ENCODE results near the gene CEP170. TPM values are rescaled to one million over a fixed set of nuclear protein-coding genes. Genes with fewer than 3 reads are reported as not detected.
A peak's percentile ranks its signal among the peaks of the same experiment; 100 is the strongest.
"Not testable (repeated sequence)": the region's sequence is repeated elsewhere in the genome, so short reads cannot be mapped to it uniquely, and the experiment has no call there.

CEP170 gene
- total RNA-seq, 1 donor from 2014 or later = 51.3 TPM

- H3K4me1 ChIP-seq; DNase-seq; intact Hi-C loops (cut with micrococcal nuclease); H3K27ac ChIP-seq (replicated peaks); H3K9me3 ChIP-seq (replicated peaks); H3K4me3 ChIP-seq; H3K27me3 ChIP-seq (ENCODE audit: low read depth): not testable (repeated sequence)
- peaks cover 31% of the 10 kb centered on the region for H3K36me3 ChIP-seq
Measured at GRCh38 chr1:243150906-243151305, 104.2 kb downstream of the CEP170 start.

DNA sequence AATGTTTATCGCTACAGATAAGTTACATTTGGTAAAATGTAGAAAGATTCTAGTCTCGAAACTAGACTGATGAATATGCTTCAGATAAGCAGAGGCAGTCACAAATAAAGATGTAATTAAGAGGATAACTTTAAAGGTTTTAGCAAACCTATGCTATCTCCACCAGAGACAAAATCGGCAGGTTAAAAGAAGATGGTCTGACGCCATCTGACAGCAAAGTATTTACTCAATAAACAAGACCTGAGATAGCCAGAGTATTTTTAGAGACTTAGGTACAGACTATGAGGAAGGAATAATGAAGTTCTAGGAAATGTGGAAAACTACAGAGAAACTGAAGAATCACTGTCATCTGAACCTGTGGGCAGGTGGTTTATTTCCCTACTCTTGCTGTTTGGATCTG is 106.0 kb downstream of the CEP170 start:
- H3K27ac ChIP-seq (replicated peaks); DNase-seq; H3K4me3 ChIP-seq; H3K4me1 ChIP-seq; intact Hi-C loops (cut with micrococcal nuclease); H3K27me3 ChIP-seq (ENCODE audit: low read depth); H3K9me3 ChIP-seq (replicated peaks): not testable (repeated sequence)
- H3K36me3 ChIP-seq = peaks cover 18% of the 10 kb centered on the region

- H3K4me3 ChIP-seq; H3K4me1 ChIP-seq; intact Hi-C loops (cut with micrococcal nuclease); H3K9me3 ChIP-seq (replicated peaks); H3K27ac ChIP-seq (replicated peaks); H3K27me3 ChIP-seq (ENCODE audit: low read depth); H3K36me3 ChIP-seq; DNase-seq: not testable (repeated sequence)
Measured at GRCh38 chr1:243147351-243147750, 107.7 kb downstream of the CEP170 start.

DNA sequence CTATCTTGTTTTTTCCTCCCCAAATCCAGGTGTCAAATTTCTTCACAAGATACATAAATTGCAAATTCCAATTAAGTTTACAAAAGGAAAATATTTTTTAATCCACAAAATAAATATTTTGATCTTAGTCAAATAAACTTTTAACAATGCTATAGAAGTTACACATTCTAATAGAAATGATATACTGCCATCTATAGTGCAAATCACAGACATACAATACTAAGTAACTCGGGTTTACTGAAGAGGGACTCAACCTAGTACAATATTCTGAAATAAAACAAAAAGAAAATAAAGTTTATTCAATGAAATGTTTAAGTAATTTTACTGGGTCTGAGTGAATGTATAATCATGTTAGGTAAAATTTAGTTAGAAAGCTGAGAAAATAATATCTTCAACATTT is 114.6 kb downstream of the CEP170 start:
- DNase-seq; H3K27me3 ChIP-seq (ENCODE audit: low read depth); H3K27ac ChIP-seq (replicated peaks); intact Hi-C loops (cut with micrococcal nuclease); H3K4me1 ChIP-seq; H3K9me3 ChIP-seq (replicated peaks); H3K4me3 ChIP-seq: not testable (repeated sequence)
- peaks cover 40% of the 10 kb centered on the region for H3K36me3 ChIP-seq
- TF ChIP-seq, protein P1, sequence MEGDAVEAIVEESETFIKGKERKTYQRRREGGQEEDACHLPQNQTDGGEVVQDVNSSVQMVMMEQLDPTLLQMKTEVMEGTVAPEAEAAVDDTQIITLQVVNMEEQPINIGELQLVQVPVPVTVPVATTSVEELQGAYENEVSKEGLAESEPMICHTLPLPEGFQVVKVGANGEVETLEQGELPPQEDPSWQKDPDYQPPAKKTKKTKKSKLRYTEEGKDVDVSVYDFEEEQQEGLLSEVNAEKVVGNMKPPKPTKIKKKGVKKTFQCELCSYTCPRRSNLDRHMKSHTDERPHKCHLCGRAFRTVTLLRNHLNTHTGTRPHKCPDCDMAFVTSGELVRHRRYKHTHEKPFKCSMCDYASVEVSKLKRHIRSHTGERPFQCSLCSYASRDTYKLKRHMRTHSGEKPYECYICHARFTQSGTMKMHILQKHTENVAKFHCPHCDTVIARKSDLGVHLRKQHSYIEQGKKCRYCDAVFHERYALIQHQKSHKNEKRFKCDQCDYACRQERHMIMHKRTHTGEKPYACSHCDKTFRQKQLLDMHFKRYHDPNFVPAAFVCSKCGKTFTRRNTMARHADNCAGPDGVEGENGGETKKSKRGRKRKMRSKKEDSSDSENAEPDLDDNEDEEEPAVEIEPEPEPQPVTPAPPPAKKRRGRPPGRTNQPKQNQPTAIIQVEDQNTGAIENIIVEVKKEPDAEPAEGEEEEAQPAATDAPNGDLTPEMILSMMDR (IDR thresholded peaks at IDR 0.05; ENCODE audit: borderline replicate concordance) = peak; percentile 24

DNA sequence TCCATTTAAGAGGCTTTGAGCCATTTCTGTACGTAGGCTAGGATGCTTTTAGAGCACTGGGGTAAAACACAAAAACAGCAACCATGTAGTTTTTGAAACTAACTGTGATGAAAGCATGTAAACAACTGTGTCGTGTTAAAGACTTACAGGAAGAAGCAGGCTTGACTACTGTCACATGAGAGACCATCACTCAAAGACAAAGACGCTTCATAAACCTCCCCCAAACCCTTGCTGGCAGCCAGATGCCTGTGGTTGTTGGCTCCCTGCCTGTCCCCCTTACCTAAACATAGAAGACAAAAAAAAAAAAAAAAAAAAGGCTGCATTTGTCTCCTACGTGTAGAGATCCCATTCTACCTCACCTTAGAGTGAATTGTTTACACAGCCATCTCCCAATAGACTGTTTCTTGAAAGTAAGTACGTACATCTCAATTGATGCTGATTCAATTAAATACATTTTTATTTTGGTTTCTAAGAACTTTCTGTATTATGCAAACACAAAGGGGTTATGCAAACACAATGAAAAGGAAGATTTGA is 132.1 kb downstream of the CEP170 start:
- DNase-seq; H3K27ac ChIP-seq (replicated peaks); H3K4me3 ChIP-seq; intact Hi-C loops (cut with micrococcal nuclease); H3K27me3 ChIP-seq (ENCODE audit: low read depth); H3K4me1 ChIP-seq; H3K9me3 ChIP-seq (replicated peaks): not testable (repeated sequence)
- peaks cover 23% of the 10 kb centered on the region for H3K36me3 ChIP-seq

DNA sequence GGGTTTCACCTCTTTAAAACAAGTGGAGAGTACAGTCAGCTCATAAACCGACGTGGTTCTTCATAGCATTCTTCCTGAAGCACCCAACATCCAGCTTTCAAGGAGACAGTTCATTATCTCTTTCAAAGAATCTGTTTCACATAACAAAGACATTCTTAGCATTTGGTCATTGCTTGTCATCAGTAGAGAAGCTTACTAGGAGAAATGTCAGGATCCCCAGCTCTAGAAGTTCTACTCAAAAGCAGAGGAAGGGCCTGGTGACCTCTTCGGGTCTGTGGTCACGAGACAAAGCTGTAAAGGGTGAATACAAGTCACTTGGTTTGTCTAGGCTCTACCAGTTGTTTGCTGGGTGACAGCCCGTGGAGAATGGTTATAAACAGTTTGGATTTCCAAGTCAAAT is 133.1 kb downstream of the CEP170 start:
- H3K27me3 ChIP-seq (ENCODE audit: low read depth); H3K4me1 ChIP-seq; intact Hi-C loops (cut with micrococcal nuclease); DNase-seq; H3K4me3 ChIP-seq; H3K9me3 ChIP-seq (replicated peaks); H3K27ac ChIP-seq (replicated peaks): not testable (repeated sequence)
- peaks cover 21% of the 10 kb centered on the region for H3K36me3 ChIP-seq

DNA sequence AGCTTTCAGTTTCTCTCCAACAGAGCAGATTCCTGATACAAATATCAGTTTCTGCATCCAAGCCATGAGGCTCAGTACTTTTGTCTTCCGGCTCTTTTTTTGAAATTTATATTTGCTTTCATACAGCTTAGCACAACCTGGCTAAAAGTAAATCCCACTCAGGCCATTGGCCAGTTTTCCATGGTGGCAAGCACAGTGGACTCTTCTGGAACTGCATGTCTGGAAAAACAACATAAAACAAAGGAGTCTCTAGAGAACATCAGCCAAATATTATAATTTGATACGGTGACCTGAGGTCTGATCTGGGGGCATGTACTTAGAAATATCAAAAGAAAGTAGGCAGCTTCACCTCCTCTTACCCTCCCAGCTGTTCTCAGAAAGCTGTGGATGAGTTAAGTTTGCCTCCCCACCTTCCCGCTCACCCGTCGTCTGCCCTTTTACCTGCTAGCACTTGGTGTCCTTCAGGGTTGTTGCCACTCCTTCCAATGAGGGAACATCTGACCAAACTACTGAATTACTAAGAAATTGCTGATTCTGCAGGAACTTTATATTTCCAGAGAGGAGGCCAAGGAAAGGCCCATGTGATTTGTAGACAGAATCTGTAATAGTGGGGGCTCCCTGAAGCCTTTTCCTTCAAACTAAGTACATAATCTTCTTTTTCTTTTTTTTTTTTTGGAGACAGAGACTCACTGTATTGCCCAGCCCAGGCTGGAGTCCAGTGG is 136.3 kb downstream of the CEP170 start:
- DNase-seq; H3K4me3 ChIP-seq; intact Hi-C loops (cut with micrococcal nuclease); H3K27ac ChIP-seq (replicated peaks); H3K36me3 ChIP-seq; H3K4me1 ChIP-seq; H3K27me3 ChIP-seq (ENCODE audit: low read depth); H3K9me3 ChIP-seq (replicated peaks): not testable (repeated sequence)

DNA sequence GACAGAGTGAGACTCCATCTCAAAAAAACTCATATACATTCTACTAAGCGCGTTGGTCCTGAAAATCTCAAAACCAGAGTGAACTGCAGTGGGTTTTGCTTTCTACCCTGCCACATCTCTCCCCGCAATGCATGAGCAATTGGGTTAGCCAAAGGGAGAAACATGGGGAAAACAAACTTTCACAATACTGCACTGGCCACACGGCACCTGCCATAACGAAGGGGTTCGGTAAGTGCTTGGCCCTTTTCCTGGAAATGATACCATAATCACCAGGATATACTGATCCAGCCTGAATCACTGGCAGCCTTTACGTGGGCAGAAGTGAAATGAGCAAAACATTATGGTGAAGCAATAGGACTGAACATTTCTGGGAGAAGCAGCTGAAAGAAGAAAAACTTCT is 138.9 kb downstream of the CEP170 start:
- H3K27ac ChIP-seq (replicated peaks); DNase-seq; H3K4me1 ChIP-seq; intact Hi-C loops (cut with micrococcal nuclease); H3K36me3 ChIP-seq; H3K9me3 ChIP-seq (replicated peaks); H3K27me3 ChIP-seq (ENCODE audit: low read depth); H3K4me3 ChIP-seq: not testable (repeated sequence)

DNA sequence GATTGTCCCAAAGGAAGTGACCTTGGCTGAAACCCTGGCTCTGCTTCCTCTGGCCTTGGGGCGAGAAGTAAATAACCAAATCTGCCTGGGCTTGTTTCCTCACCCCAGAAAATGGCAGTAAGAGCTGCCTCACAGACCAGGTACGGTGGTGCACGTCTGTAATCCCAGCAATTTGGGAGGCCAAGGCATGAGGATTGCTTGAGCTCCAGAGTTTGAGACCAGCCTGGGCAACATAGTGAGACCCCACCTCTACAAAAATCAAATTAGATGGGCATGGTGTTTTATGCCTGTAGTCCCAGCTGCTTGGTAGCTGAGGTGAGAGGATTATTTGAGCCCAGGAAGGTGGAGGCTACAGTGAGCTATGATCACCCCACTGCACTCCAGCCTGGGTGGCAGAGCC is 140.3 kb downstream of the CEP170 start:
- H3K4me1 ChIP-seq; H3K27me3 ChIP-seq (ENCODE audit: low read depth); H3K36me3 ChIP-seq; DNase-seq; H3K27ac ChIP-seq (replicated peaks); H3K9me3 ChIP-seq (replicated peaks); H3K4me3 ChIP-seq; intact Hi-C loops (cut with micrococcal nuclease): not testable (repeated sequence)

DNA sequence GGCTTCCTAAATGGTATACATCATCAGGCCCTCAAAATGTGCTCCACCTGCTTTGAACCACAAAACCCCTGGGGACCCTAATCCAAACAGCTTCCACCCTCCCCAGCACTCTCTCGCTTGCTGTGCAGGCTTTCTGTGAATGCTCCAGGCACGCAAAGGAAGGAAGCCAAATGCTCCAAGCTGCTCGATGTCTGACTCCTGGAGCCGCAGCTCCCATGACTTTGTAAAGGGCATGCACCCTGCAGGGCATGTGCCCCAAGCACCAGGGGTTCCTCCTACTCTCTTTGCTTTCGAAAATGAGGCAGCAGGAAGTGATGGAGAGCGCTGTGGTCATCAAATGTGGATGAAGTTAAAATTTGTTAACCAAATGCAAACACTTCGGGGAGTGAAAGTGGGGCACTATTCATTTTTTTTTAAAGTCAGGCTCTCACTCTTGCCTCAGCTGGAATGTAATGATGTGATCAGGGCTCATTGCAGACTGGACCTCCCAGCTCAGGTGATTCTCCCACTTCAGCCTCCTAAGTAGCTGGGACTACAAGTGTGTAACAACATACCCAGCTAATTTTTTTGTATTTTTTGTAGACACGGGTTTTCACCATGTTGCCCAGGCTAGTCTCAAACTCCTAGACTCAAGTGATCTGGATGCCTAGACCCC is 140.9 kb downstream of the CEP170 start:
- not testable (repeated sequence) for DNase-seq

GRCh38 chr1:243107171-243107570 is 147.9 kb downstream of the CEP170 start:
- H3K27me3 ChIP-seq (ENCODE audit: low read depth); H3K27ac ChIP-seq (replicated peaks); H3K4me3 ChIP-seq; H3K36me3 ChIP-seq; intact Hi-C loops (cut with micrococcal nuclease); H3K4me1 ChIP-seq; H3K9me3 ChIP-seq (replicated peaks); DNase-seq: not testable (repeated sequence)

More for the DNA sequence above, 140.9 kb downstream of the CEP170 start:
- intact Hi-C loops (cut with micrococcal nuclease); H3K9me3 ChIP-seq (replicated peaks); H3K27ac ChIP-seq (replicated peaks); H3K4me3 ChIP-seq; H3K36me3 ChIP-seq; H3K27me3 ChIP-seq (ENCODE audit: low read depth); H3K4me1 ChIP-seq: not testable (repeated sequence)

DNA sequence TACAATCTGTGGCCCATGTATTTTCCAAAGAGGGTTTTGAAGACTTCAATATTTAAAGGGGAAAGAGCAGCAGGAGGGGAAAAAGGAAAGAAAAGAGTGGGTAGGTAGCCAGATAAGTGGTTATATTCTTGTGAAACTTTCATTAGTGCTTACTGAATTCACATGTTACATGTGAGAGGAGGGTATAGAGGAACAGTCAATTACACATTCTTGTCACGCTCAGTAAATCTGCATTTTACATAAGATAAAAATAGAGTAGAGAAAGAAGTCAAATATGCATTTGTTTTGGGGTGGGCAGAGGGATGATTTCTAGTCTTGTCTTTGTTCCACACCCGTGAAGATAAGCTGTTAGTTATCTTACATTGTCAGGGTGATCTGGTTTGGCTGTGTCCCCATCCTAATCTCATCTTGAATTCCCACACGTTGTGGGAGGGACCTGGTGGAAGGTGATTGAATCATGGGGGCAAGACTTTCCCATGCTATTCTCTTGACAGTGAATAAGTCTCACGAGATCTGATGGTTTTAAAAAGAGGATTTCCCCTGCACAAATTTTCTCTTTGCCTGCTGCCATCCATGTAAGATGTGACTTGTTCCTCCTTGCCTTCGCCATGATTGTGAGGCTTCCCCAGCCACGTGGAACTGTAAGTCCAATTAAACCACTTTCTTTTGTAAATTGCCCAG is 149.3 kb downstream of the CEP170 start:
- H3K9me3 ChIP-seq (replicated peaks); H3K4me1 ChIP-seq; H3K36me3 ChIP-seq; H3K27ac ChIP-seq (replicated peaks); DNase-seq; H3K4me3 ChIP-seq; H3K27me3 ChIP-seq (ENCODE audit: low read depth); intact Hi-C loops (cut with micrococcal nuclease): not testable (repeated sequence)

All from left ventricle myocardium inferior (tissue), 1 donor.